KG1 (cell line): ENCODE results near the gene CCKAR.

Source experiments
- DNase-seq: peaks from one replicate; lab custom pipeline; 2025; lab: John Stamatoyannopoulos, UW

The CCKAR gene

GRCh38 chr4:26459756-26460530 is 30.3 kb downstream of the CCKAR start:
- DNase-seq = no peak

DNA sequence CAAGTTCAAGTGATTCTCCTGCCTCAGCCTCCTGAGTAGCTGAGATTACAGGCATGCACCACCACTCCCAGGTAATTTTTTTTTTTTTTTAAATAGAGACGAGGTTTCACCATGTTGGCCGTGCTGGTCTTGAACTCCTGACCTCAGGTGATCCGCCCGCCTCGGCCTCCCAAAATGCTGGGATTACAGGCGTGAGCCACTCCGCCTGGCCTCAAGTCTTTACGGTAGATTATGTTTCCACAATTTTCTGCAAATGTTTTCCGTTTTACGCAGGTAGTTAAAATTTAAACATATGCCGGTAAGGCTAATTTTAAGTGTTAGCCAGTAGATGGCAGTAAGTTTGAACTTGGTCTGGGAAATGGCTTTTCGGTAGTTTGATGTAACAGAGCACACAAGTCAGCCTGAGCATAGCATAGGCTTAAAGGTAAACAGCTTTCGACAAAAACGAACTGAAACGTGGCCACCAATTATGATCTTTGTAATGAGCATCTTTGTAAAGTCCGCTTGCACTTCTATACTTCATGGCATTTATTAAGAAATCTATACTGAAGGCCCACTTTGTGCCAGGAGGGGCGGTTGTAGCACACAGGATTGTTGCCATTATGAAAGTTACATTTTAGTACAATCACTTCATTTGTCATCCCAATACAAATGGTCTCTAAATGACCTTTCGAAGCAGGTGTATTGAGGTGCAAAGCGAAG is 31.1 kb downstream of the CCKAR start:
- peak; percentile 25 for DNase-seq

DNA sequence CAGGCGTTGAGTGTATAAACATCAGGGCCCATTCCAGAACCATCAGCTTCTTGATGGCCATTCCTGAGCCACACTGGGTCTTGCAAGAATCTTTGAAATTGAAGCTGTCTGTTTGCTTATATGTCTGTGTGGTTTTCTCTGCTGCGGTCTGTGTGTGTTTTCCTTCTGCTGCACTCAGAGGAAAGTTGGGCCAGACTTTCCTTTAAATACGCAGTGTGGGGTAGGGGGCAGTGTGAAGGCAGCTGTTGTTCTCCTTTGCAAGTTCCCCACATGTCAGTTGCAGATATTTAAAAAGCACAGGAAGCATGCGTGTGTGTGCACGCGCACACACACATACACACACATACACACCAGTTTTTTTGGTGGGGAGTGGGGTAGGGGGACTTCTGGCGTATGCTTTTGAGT is 32.1 kb downstream of the CCKAR start:
- DNase-seq = peak; percentile 25

GRCh38 chr4:26457412-26457811 is 32.9 kb downstream of the CCKAR start:
- DNase-seq = no peak

DNA sequence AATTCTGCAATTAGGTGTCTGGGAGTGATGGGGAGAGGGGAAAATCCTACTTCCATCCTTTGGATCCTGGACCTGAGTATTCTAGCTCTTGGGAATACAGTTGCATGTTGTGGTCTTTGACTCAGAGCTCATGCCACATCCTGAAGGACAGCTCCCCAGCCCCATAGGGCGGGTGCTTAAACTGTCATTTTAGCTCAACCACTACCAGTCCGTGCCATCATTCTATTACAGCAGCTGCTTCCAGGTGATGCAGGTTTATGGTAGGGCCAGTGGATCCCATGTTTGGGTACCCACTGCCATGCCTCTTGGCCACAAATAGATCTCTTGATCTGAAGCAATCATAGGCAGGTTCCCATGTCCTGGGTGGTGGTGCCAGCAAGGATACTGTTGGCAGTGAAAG is 34.7 kb downstream of the CCKAR start:
- no peak for DNase-seq

DNA sequence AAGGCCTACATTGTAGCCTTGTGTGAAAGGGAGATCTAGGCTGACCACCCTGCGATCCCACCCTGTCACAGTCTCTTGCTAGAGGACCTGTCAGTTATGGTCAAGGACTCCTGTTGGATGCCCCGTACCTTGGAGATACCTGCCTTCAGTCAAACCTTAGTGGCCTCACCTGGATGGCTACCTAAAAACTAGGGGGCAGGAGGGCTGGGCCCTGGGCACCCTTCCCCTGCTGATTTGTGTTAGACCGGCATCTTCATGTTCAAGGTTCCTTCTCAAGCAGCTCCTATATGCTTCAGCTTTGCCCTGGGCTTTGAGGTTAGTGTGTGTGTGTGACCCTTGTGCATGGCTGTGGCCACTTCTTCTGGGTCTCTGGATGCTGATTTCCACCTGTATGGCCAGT is 35.3 kb downstream of the CCKAR start:
- DNase-seq = no peak

GRCh38 chr4:26452565-26453531 is 37.4 kb downstream of the CCKAR start:
- DNase-seq = no peak

DNA sequence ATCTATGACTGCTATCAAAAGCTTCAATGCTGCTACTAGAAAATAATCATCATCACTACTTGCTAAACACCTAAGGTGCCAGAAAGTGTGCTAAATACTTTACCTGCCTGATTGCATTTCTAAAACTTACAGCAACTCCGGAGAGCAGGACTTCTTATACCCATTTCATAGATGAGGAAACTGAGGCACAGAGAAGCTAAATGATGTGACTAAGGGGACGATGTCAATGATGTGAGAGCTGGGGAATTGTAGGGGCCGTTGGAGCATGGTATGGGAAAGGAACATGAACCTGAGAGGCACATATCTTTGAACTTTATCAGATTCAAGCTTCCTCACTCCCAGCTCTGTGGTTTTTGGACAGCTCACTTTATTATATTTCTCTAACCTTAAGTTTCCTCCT is 38.7 kb downstream of the CCKAR start:
- no peak for DNase-seq

DNA sequence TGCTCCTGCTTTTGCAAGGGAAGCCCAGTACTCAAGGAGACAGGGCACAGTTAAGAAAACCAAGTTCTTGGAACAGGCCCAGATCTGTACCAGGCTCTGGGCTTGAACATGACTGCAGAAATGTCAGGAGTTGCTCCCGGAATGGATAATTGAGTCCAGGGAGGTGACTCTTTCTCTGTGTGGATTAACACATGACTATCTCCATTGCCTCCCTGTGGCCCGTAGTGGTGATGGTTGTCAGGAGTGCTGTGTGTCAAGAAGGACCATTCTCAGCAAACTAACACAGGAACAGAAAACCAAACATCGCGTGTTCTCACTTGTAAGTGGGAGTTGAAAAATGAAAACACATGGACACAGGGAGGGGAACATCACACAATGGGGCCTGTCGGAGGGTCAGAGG is 39.9 kb downstream of the CCKAR start:
- DNase-seq = no peak

GRCh38 chr4:26447378-26447777 is 42.9 kb downstream of the CCKAR start:
- no peak for DNase-seq

GRCh38 chr4:26441771-26442170 is 48.5 kb downstream of the CCKAR start:
- no peak for DNase-seq

DNA sequence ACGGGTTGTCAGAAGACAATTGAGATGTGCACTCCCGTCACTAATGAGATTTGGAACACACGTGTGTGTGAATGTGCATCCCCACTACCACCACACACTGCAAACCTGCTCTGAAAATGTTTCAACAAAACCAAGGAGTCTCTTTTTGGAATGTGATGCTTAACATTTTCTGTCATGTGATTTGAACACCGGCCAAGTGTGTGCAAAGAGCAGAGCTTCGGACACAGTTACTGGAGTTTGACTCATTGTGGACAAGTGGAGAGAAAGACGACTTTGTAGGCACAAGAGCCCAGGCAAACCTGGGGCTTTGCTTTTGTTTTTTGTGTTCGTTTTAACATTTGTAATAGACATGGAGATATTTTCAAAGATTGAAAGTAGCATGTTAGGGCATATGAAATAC is 49.2 kb downstream of the CCKAR start:
- DNase-seq = no peak

- DNase-seq = no peak
Measured at GRCh38 chr4:26434030-26434639, 56.1 kb downstream of the CCKAR start.

- DNase-seq = no peak
Measured at GRCh38 chr4:26433556-26433955, 56.7 kb downstream of the CCKAR start.

- no peak for DNase-seq
Measured at GRCh38 chr4:26432419-26432818, 57.9 kb downstream of the CCKAR start.

- no peak for DNase-seq
Measured at GRCh38 chr4:26431461-26432180, 58.7 kb downstream of the CCKAR start.
